Left forelimb (tissue), 1 donor: ENCODE measurements around the gene CLEC2D.
"Not testable (repeated sequence)": the region's sequence is repeated elsewhere in the genome, so short reads cannot be mapped to it uniquely, and the experiment has no call there.

ENCODE experiments used
- DNase-seq: peaks from one replicate; pipeline ENCODE4 v3.0.0-alpha.2; 2018; ENCODE audit warnings: low spot score

The CLEC2D gene

DNA sequence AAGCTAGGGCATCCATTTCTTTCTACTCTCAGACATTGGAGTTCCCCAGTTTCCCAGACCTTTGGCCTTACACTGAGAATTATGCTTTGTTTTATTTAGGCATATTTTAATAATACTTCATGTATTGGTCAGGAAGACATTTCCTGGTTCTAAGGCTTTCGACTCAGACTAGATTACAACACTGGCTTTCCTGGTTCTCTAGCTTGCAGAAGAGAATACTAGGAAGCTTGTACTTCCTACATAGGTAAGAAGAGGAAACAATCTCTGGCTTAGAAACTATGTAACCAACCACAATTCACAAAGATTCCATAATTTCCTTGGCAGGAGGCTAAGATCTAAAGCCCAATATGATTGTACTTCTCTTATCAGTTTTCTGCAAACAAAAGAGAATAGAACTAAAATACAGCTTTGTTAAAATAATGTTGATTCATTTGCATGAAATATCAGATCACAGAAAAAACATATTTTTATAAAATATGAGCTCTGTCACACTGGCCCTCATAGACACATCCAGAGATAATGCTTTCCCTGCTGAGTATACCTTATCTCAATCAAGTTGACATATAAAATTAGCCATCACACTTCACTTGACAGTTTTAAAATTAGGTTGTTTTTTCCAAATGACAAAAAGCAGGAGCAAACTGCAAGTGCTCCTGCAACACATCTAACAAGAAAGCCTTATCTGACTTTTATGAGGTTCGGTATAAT, 30.5 kb downstream of the CLEC2D start:
- no peak for DNase-seq

DNA sequence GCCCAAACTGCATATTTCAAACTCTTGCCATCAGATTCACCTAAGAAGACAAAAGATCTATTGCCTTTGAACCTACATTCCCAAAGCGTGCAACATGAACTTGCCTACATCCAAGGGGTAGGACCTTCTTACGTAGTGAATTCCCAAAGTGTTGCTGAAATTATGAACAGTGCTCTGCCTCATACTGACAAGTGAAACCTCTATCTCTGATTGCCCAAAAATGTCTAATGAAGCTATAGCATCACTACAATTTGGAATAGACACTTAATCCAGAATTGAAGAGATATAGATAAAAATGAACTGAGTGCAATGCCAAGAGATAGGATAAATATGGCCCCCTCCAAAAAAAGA, 31.1 kb downstream of the CLEC2D start:
- DNase-seq: no peak

DNA sequence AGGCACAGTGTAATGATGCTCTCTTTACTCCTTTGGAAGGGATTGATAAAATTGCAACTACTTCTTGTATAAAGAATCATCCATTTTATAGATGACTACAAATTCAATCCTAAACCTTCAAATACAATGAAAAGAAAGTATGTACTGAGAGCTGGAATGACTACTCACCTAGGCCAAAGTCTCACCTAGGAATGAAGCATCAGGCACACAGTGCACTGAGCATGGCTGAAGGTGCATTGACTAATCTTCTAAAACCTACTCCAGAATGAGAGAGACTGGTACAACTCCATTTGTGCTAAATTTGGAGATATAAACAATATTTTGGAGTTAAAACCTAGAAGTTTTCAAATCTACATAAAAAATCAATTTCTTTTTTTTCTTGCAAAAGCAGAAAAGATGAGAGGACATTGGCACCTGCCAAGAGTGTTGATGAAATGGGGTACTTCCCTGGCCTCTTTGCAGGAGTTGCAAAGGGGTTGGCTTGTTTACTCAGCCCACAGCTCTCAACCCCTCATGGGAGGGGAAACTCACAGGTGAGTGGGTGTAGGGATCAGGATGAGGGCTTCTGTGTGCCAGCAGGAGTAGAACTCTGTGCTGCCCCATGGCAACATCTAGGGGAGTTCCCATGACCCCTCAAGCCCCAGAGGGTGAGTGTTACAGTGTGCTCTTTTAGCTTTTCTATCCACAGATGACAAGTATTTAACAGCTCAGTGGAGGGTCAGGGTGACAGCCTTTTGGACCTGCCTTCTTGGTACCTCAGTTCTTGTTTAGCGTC, 32.1 kb downstream of the CLEC2D start:
- no peak for DNase-seq

DNA sequence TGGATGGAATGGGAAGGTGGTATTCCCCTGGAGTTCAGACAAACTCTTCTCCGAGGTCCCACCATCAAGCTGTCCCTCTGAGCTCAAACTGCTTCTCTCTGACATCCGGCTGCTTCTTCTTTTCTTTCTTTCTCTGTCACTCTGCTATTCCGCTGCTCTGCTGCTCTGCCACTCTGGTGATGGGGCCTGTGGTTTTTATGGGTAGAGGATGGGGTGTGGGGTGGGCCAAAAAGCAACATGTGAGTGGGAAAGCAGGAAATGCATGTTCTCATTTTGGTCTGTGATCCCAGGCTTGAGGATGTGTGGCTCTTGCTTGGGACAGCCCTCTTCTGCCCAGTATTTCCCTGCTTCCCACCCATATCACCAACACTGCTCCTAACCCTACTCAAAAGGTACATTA, 32.7 kb downstream of the CLEC2D start:
- DNase-seq: no peak

DNA sequence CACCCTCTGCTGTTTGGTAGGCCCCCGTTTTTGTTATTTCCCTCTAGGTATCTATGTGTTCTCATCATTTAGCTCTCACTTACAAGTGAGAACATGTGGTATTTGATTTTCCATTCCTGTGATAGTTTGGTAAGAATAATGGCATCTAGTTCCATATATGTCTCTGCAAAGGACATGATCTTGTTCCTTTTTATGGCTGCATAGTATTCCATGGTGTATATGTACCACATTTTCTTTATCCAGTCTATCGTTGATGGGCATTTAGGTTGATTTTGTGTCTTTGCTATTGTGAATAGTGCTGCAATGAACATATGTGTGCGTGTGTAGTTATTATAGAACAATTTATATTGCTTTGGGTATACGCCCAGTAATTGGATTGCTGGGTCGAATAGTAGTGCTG, 35.0 kb downstream of the CLEC2D start:
- DNase-seq: not testable (repeated sequence)

DNA sequence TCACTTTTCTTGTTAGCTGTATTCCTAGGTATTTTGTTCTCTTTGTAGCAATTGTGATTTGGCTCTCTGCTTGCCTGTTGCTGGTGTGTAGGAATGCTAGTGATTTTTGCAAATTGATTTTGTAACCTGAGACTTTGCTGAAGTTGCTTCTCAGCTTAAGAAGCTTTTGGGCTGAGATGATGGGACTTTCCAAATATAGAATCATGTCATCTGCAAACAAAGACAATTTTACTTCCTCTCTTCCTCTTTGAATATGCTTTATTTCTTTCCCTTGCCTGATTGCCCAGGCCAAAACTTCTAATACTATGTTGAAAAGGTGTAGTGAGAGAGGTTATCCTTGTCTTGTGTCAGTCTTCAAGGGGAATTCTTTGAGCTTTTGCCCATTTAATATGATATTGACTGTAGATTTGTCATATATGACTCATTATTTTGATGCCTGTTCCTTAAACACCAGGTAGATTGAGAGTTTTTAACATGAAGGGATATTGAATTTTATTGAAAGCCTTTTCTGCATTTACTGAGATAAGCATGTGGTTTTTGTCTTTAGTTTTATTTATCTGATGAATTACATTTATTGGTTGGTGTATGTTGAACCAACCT, 36.7 kb downstream of the CLEC2D start:
- DNase-seq: no peak

DNA sequence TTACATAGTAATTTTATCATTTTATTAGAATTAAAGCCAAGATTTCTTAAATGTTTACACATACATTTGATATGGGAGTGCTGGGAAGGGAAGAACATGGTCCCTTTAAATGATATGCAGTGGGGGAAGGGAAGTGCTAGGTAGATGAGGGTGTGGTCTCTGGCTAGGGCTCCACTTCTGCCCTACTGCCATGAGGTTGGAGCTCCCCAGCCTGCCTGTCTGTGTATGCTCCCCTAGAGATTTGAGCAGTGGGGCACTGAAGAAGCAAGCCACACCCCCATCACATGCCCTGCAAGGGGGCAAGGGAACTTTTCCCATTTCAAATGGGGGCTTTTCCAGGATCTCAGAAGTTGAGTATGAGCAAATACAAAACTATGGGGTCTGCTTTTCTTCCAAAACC, 37.8 kb downstream of the CLEC2D start:
- DNase-seq: no peak

DNA sequence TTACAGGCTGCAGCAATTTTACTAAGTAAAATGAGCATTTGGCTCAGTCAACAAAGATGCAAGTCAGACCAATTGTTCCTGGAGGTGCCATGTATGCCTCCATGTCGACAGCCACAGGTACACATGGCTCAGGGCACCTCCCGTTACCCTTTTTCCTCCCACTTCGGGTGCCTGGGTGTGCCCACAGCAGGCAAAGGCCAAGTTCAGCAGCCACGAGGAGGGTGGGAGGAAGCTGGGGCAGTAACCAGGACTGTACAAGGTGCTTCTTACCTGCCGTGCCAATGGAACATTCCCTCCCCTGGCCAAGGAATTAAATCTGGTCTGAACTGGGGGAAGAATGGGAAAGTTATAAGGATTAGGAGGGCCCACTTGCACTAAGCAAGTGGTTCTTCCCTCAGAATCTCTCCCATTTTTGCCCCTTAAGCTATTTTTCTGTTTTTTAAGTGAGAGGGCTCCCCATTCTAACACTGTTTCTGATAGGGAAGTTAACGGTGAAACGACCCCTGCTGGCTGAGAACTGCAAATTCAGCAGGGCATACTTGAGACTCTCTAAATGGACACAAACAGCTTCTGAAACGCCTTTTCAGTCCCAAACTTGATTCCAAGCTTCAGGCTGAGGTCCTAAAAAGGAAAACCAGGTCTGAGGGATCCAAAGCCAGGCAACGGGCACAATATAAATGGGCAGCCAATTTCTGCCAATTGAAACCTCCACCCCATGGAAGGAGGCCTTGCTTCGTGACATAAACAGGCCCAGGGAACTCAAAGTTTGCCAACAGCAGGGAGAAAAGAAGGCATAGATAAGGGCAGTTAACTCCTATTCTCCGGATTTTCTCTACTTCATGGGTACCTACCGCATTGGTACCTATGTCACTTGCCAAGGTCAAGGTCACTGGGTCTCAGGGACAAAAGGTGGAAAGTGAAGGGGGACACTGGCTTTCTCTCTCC, 38.6 kb downstream of the CLEC2D start:
- no peak for DNase-seq

DNA sequence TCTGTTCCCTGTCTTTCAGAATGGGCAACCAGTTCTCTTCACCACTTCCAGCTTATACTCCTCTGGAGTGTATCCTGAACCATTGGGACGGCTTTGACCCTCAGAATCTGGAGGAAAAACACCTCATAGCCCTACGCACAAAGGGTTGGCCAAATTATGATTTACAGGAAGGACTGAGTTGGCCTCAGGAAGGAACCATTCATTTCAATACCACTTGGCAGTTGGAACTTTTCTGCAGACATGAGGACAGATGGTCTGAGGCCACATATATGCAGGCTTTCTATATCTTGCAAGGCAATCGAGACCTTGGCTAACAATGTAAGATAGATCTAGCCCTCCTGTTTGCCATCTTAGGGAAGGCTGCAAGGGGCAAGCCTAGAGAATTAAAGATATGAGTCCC, 39.3 kb downstream of the CLEC2D start:
- no peak for DNase-seq

DNA sequence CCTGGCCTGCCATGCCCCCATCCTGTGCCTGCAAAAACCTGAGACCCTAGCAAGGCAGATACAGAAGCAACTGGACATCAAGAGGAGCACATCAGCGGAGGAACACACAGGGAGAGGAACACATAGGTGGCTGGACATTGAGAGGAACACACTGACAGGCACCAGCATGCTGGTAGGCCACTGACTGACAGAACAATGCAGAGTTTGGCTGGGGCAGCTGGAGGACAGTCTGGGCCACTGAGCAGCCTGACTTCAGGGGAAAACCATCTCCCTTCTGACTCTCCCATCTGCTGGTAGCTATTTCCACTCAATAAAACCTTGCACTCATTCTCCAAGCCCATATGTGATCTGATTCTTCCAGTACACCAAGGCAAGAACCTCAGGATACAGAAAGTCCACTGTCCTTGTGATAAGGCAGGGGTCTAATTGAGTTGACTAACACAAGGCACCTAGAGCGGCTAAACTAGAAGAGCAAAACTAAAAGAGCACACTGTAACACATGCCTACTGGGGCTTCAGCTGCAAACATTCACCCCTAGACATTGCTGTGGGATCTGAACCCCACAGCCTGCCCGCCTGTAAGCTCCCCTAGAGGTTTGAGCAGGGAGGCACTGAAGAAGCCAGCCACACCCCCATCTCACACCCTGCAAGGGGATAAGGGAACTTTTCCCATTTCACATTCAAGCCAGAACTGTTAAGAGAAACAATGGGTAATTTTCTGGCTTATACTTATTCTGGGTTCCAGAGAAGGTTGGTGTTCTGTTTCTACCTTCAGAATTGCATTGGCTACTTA, 41.3 kb downstream of the CLEC2D start:
- DNase-seq: no peak

DNA sequence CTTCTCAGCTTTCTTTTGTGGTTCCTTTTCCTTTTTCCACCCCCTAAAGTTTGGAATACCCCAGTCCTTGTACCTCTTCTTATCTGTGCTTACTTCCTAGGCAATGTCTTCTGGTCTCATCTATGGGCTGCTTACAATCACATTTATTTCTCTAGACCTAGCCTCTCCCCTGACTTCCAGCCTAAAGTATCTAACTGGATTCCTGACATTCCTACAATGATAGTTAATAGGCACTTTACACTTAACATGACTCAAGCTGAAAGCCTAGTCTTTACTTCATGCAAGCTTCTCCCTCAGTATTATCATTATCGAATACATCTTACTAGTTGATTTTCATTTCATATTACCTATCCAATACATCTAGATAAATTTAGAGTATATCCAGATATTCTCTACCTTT, 42.2 kb downstream of the CLEC2D start:
- DNase-seq: no peak

DNA sequence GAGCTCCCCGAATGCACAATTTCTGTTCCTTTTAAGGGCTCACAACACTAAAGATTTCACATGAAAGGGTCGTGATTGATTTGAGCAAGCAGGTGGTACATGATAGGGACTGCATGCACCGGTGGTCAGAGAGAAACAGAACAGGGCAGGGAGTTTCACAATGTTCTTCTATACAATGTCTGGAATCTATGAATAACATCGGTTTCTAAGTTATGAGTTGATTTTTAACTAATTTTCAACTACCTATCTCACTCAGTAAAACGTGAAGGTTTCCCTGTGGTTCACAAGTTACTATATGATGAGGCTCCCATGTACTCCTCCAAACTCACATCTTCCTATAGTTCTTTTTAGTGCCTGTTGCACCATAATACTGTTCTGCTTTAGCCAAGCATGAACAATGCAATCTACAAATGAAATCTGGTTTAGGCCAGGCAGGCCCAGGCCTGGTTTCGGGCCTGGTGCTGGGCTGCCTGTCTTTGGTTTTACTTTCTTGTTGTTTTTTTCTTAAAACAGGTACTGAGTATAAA, 43.6 kb downstream of the CLEC2D start:
- DNase-seq: not testable (repeated sequence)

DNA sequence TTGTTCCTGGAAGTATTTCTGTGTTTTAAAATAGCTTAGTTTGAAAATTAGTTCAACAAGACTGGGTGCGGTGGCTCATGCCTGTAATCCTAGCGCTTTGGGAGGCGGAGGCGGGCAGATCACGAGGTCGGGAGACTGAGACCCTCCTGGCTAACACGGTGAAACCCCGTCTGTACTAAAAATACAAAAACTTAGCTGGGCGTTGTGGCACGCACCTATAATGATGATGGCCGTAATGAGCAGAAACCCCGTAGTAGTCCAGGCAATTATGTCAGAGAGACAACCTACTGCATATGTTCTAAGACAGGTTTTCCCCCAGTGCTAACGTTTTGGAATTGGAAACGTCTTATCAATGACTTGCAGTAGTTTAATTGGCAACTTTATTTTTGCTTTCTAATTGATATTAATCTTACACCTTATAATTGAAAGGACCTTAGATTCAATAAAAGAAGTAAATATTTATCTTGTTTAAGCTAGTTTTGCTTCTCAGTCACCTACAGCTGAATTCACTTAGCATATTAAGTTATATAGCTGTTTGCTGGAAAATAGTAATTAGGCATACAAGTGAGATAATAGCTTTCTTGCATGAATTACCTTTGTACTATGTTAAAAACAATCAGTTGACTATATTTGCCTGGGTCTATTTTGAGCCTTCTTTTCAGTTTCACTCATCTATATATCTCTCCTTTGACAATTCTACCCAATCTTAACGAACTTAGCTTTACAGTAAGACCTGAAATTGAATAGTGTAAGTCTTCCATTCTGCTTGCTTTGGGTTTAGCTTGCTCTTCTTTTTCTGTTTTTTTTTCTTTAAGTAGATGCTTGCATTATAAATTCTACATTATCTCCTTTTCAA, 47.8 kb downstream of the CLEC2D start:
- DNase-seq: no peak

DNA sequence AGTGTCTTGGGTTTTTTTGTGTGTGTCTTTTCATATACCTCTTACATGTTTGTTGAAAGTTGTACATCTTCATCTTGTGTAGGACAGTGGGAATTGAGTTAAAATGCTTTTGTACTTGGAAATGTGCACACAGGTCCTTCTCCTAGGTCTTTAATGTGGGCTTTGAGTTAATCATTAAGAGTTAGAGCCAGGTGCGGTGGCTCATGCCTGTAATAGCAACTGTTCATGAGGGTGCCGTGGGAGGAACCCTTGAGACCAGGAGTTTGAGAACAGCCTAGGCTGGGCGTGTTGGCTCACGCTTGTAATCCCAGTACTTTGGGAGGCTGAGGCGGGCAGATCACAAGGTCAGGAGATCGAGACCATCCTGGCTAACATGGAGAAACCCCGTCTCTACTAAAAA, 49.5 kb downstream of the CLEC2D start:
- no peak for DNase-seq

DNA sequence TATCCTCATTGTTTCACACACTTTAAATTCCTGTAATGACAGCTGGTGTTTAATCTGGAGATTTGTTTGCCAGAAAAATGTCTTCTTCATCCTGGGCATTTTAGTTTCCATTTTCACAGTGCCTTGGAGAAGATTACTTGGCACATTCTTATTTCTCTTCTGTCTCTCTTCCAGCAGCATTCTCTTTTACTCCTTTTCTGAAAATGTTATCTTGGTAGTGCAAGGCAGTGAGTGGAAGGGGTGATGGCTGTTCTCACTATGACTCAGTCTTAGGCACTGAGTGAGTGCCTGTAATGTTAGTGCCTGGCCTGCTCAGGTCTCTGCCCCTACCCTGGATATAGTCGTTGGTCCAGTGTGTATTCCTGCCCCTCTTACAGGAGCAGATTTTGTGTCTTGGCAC, 50.3 kb downstream of the CLEC2D start:
- DNase-seq: no peak

DNA sequence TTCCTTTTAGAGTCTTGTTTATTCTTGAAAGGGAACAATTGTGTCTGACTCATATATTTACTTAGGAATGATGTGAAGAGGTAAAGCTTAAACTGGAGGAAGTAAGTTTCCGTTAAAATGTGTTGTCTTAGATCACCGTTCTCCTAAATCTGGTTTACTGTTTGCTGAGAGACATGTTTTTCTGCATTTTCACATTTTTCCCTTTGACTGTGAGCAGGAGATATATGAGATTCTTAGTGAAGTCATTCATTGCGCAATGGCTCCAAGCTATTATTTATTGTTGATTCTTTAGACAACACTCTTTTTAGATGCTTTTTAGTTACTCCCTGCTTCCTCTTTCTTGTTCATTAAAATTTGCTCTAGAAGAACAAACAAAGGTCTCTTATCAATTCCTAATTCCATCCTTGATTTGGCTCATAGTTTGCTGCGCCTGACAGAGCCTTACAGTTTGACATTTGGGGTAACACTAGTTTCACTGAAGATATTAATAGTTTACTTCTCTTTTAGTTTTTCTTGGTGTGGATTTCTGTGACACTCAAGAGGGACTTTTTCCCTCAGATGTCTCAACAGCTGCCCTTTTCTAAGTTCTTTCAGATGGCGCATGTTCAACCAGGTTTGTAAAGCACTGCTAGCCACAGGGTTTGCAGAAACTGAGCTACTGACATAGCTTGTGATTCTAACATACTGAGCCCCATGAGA, 52.0 kb downstream of the CLEC2D start:
- no peak for DNase-seq

DNA sequence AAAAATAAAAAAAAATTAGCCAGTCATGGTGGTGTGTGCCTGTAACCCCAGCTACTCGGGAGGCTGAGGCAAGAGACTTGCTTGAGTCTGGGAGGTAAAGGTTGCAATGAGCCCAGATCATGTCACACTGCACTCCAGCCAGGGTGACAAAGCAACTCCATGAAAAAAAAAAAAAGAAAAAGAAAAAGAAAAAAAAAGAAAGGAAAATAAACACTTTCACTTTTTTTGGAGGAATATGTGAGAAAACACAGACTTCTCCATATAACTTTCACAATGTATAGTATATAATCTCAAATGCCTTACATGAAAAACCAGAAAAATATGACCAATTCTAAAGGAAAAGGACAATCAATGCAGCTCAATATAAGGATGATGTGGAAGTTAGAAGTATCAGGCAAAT, 54.5 kb downstream of the CLEC2D start:
- no peak for DNase-seq

DNA sequence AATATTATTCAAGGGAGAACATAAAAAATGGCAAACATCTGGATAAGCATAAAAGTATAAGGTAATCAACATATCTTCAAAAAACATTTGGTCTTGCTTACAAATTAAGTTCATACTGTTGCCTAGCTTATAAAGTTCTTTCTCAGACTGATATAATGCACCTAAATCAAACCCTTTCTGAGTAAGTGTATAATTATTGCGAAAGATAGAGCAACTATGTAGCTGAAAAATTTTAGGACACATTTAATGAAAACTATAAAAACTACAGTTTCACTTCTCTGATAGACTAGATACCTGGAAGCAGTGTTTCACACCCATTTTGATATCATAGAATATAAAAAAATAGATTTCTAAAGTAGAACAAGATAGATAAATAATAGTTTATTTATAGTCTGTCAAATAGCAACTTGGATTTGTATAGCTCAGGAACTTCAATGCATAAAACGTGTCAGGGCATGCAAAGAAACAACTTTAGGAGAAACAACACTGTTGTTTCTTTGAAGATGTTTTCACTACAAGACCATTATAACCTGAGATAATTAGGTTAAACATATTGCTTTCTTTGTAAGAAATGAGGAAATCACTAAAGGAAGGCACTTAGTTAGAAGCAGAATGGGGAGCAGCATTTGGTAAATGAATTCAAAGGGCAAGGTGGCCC, 55.8 kb downstream of the CLEC2D start:
- DNase-seq: no peak

DNA sequence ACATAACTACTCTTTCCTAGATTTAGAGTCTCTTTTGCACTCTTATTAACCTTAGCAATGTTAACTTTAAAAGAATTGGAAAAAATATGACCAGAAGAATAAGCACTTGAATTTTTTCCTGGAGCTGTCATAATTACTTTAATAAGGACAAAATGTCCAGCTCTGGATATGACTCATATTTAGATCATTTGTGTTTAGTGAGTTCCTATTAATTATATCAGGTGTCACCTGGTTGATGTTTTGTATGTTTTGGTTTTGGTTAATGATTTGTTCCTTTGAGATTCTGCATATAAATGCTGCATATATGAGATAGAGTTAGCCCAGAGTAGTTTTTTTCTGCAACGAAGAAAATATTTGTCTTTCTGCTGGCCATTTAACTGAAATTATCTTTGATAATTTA, 58.3 kb downstream of the CLEC2D start:
- DNase-seq: no peak
